Brain microvascular endothelial cell (primary cell): ENCODE measurements around the gene MAZ.

ENCODE experiments used
- DNase-seq: peaks from one replicate; pipeline ENCODE4 v3.0.0-alpha.2; 2020
- H3K27ac ChIP-seq: fragments of 250-450 bp; sonication (Bioruptor Pico); 2 replicates; pipeline ENCODE4 v1.5.1; 2020; ENCODE audit warnings: mild to moderate bottlenecking, moderate library complexity
- H3K27me3 ChIP-seq: fragments of 250-450 bp; sonication (Bioruptor Pico); replicated peaks from 2 replicates; pipeline ENCODE4 v1.5.1; 2020; ENCODE audit warnings: mild to moderate bottlenecking
- H3K36me3 ChIP-seq: fragments of 250-450 bp; sonication (Bioruptor Pico); replicated peaks from 2 replicates; pipeline ENCODE4 v1.5.1; 2020; ENCODE audit warnings: mild to moderate bottlenecking
- H3K4me3 ChIP-seq: 2 replicates; pipeline ENCODE4 v1.5.1; 2011; ENCODE audit warnings: low read depth, mild to moderate bottlenecking, control low read depth, low read length, moderate library complexity
- CTCF ChIP-seq: IDR thresholded peaks from 2 replicates; pipeline ENCODE4 v1.5.1; 2011; ENCODE audit warnings: low read depth, mild to moderate bottlenecking, moderate library complexity, low read length, control low read depth, inconsistent platforms; ENCODE audit errors: missing control alignments
- in situ Hi-C: cut with HindIII; loops from 2 replicates; pipeline ENCODE4 v1.10.0; 2017; ENCODE audit warnings: low sequenced_read_pairs, low pct_ligation_motif_present

The MAZ gene

DNA sequence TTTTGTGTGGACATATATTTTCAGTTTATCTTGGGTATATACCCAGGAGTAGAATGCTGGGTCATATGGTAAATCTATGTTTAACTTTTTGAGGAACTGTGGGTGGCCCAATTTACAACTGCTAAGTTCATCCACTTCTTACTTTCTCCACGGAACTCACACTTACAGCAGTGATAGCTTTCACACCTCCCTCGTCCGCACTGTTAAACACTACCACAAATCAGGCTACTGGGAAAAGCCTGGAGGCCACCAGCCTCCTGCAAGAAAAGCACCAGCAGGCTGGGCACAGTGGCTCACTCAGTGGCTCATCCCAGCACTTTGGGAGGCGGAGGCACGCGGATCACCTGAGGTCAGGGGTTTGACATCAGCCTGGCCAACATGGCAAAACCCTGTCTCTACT lies 43.0 kb upstream of the MAZ start:
- no peak for DNase-seq
- H3K27me3 ChIP-seq: no peaks in the 10 kb centered on the region
- no peak overlapping the region for H3K4me3 ChIP-seq
- H3K27ac ChIP-seq: no peak overlapping the region
- no peak for TF ChIP-seq CTCF
- H3K36me3 ChIP-seq: no peaks in the 10 kb centered on the region
- in situ Hi-C loops: no loop called here

DNA sequence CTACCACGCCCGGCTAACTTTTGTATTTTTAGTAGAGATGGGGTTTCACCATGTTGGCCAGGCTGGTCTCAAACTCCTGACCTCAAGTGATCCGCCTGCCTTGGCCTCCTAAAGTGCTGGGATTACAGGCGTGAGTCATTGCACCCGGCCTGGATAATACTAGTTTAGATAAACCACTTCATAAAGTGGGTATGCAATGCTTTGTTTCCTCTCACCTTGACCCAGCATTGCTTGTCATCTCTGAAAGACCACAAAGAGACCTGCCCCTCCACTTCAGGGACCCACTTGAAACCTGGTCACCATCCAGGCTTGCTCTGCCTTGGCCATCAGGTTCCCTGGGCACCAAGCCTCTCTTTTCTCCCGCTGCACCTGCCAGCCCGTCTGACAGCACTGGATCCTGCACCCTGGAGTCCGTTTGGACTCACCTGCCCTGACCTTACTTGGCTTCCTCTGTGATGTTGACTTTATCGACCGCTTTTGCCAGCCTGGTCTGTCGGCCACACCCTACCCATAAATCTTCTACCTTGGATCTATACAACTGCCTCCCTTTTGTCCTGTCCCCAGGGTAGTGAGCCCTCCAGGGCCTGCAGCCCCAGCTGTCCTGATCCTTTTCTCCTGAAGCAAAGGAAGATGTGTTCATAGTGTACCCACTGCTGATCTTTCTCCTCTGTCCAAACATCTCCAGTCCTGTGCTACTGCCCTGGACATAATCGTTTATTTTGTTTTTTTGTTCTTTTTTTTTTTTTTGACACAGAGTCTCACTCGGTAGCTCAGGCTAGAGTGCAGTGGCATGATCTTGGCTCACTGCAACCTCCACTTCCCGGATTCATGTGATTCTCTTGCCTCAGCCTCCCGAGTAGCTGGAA lies 40.9 kb upstream of the MAZ start:
- in situ Hi-C loops: no loop called here
- no peaks in the 10 kb centered on the region for H3K36me3 ChIP-seq
- no peaks in the 10 kb centered on the region for H3K27me3 ChIP-seq
- TF ChIP-seq CTCF: no peak
- H3K4me3 ChIP-seq: no peak overlapping the region
- no peak overlapping the region for H3K27ac ChIP-seq
- no peak for DNase-seq

GRCh38 chr16:29766571-29766970 lies 39.8 kb upstream of the MAZ start:
- DNase-seq: no peak
- no peaks in the 10 kb centered on the region for H3K36me3 ChIP-seq
- H3K27me3 ChIP-seq: no peaks in the 10 kb centered on the region
- in situ Hi-C loops: no loop called here
- no peak overlapping the region for H3K4me3 ChIP-seq
- H3K27ac ChIP-seq: no peak overlapping the region
- TF ChIP-seq CTCF: no peak

DNA sequence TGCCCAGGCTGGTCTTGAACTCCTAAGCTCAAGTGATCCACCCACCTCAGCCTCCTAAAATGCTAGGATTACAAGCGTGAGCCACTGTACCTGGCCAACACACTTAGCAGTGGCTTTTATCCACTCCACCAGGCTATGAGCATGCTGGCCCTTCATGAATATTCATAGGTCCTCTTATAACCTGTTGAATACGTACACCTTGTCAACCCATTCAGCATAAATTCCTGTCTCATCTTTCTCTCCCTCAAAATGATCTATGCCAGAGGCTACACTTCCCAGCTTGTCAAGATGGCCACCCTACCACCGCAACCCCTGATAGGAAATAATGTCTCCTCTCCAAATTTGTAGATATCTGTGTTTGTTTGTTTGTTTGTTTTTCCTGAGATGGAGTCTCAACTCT lies 39.3 kb upstream of the MAZ start:
- TF ChIP-seq CTCF: no peak
- Histone ChIP-seq H3K27ac (no peak overlapping the region), H3K4me3 (no peak overlapping the region), H3K27me3 (no peaks in the 10 kb centered on the region), H3K36me3 (no peaks in the 10 kb centered on the region)
- DNase-seq: no peak
- in situ Hi-C loops: no loop called here

DNA sequence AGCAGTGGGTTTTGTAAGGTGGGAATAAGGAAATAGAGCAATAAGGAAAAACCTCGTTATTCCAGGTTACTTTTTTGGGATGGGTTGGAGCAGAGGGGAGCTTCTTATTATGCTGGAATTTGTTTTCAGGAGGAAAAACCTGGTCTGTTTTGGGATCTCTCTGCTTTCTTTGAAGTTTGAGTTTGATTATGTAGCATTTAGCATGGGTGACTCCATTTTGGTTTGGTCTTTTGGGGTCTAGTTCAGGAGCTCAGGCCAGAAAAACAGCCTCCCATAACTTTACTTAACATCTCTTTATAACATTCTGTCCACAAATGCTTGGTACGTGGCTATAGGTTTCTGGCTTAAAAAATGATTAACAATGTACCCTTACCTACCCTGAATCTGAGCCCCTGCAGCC lies 36.8 kb upstream of the MAZ start:
- no peak overlapping the region for H3K4me3 ChIP-seq
- no peaks in the 10 kb centered on the region for H3K36me3 ChIP-seq
- TF ChIP-seq CTCF: no peak
- no peak for DNase-seq
- in situ Hi-C loops: no loop called here
- no peak overlapping the region for H3K27ac ChIP-seq
- H3K27me3 ChIP-seq: no peaks in the 10 kb centered on the region
